Measurements from ENCODE around the gene TBC1D4.

Gene TBC1D4

DNA sequence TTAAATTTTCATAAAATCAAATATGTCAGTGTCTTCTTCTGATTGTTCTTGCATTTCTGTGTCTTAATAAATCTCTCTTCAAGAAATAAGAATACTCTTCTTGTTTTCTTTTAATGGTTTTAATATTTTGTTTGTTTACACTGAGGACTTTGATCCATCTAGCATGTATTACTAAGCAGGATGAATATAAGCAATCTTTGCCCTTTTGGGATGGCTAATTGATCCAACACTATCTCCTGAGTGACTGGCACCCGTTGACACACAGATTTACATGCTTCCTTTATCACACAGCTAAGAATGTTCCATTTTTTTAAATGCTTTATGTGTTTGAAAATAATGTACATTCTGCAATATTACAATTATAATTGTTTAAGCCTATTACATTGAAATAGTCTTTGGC is 134.5 kb downstream of the TBC1D4 start:
- Histone ChIP-seq H3K9ac (ENCODE audit: low read length) (no peak overlapping the region), H3K4me3 (ENCODE audit: low read length) (no peak overlapping the region), H3K9me3 (replicated peaks; ENCODE audit: insufficient read depth, low read length) (no peaks in the 10 kb centered on the region), H3K4me2 (ENCODE audit: low read depth, low read length) (no peak overlapping the region), H3K27me3 (replicated peaks; ENCODE audit: insufficient read depth, low read length) (no peaks in the 10 kb centered on the region), H3K27ac (ENCODE audit: low read length) (no peak overlapping the region), H3K79me2 (ENCODE audit: low read length) (no peaks in the 10 kb centered on the region), H4K20me1 (ENCODE audit: insufficient read depth, low read length) (no peaks in the 10 kb centered on the region), H2AFZ (ENCODE audit: low read length) (no peak overlapping the region), H3K36me3 (replicated peaks; ENCODE audit: insufficient read depth, low read length) (no peaks in the 10 kb centered on the region), H3F3A (ENCODE audit: insufficient read depth, low read length) (no peaks in the 10 kb centered on the region), H3K9me2 (replicated peaks; ENCODE audit: insufficient read depth, low read length) (no peaks in the 10 kb centered on the region), H3K4me1 (ENCODE audit: low read length) (no peaks in the 10 kb centered on the region)
- TF ChIP-seq, protein P1, sequence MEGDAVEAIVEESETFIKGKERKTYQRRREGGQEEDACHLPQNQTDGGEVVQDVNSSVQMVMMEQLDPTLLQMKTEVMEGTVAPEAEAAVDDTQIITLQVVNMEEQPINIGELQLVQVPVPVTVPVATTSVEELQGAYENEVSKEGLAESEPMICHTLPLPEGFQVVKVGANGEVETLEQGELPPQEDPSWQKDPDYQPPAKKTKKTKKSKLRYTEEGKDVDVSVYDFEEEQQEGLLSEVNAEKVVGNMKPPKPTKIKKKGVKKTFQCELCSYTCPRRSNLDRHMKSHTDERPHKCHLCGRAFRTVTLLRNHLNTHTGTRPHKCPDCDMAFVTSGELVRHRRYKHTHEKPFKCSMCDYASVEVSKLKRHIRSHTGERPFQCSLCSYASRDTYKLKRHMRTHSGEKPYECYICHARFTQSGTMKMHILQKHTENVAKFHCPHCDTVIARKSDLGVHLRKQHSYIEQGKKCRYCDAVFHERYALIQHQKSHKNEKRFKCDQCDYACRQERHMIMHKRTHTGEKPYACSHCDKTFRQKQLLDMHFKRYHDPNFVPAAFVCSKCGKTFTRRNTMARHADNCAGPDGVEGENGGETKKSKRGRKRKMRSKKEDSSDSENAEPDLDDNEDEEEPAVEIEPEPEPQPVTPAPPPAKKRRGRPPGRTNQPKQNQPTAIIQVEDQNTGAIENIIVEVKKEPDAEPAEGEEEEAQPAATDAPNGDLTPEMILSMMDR (IDR thresholded peaks at IDR 0.05; ENCODE audit: low read length): no peak
- TF ChIP-seq EZH2 (optimal IDR thresholded peaks at IDR 0.05; ENCODE audit: low read depth, low read length): no peak
- no peak for TF ChIP-seq EZH2phosphoT487 (IDR thresholded peaks at IDR 0.05; ENCODE audit: low read length)
- DNase-seq: no peak

DNA sequence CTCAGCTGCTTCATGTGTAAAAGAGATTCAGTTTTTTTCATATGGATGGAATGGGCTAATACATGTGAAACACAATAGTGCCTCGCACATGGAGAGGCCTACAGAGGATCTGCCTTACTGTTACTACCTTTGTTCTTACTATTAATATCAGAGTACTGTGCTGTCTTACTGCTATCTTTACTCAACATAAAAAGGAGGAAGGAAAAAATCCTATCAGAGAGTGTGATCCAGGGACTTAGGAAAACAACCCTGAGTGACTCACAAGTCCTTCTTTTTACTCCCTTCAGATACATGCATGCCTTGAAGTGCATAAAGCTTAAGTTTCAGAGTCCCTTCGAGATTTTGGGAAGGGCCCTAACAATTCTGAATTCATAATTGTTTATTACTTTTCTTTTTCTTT is 136.8 kb downstream of the TBC1D4 start:
- Histone ChIP-seq H3K9ac (ENCODE audit: low read length) (no peak overlapping the region), H4K20me1 (ENCODE audit: insufficient read depth, low read length) (no peaks in the 10 kb centered on the region), H3K9me2 (replicated peaks; ENCODE audit: insufficient read depth, low read length) (no peaks in the 10 kb centered on the region), H3K9me3 (replicated peaks; ENCODE audit: insufficient read depth, low read length) (no peaks in the 10 kb centered on the region), H2AFZ (ENCODE audit: low read length) (no peak overlapping the region), H3K4me3 (ENCODE audit: low read length) (no peak overlapping the region), H3F3A (ENCODE audit: insufficient read depth, low read length) (no peaks in the 10 kb centered on the region), H3K79me2 (ENCODE audit: low read length) (no peaks in the 10 kb centered on the region), H3K36me3 (replicated peaks; ENCODE audit: insufficient read depth, low read length) (no peaks in the 10 kb centered on the region), H3K27ac (ENCODE audit: low read length) (no peak overlapping the region), H3K4me1 (ENCODE audit: low read length) (no peaks in the 10 kb centered on the region), H3K27me3 (replicated peaks; ENCODE audit: insufficient read depth, low read length) (no peaks in the 10 kb centered on the region), H3K4me2 (ENCODE audit: low read depth, low read length) (no peak overlapping the region)
- no peak for DNase-seq
- no peak for TF ChIP-seq EZH2 (optimal IDR thresholded peaks at IDR 0.05; ENCODE audit: low read depth, low read length)
- TF ChIP-seq, protein P1 (IDR thresholded peaks at IDR 0.05; ENCODE audit: low read length): no peak
- no peak for TF ChIP-seq EZH2phosphoT487 (IDR thresholded peaks at IDR 0.05; ENCODE audit: low read length)

DNA sequence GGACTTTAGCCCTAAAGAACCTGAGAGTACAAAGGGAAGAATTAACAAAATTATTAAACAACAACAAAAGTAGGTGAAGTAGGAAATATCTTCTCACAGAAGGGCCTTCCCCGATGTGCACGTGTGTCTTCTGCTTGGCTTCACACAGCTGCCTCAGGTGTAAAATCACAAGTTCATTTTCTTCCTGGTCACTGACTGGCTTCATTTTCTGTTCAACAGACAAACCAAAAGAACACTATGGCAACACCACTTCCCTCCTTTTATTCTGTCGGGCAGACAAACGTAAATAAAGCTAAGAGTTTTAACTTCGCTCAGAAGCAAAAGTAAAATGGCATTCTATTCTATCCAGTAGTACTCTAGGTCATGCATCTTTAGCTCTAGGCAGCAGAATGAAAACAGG is 140.9 kb downstream of the TBC1D4 start:
- no peak overlapping the region for H3K9ac ChIP-seq (ENCODE audit: low read length)
- H3K27me3 ChIP-seq (replicated peaks; ENCODE audit: insufficient read depth, low read length): no peaks in the 10 kb centered on the region
- no peak overlapping the region for H3K4me2 ChIP-seq (ENCODE audit: low read depth, low read length)
- no peaks in the 10 kb centered on the region for H3K9me3 ChIP-seq (replicated peaks; ENCODE audit: insufficient read depth, low read length)
- H4K20me1 ChIP-seq (ENCODE audit: insufficient read depth, low read length): no peaks in the 10 kb centered on the region
- no peak overlapping the region for H3K4me3 ChIP-seq (ENCODE audit: low read length)
- H3K36me3 ChIP-seq (replicated peaks; ENCODE audit: insufficient read depth, low read length): no peaks in the 10 kb centered on the region
- TF ChIP-seq, protein P1 (IDR thresholded peaks at IDR 0.05; ENCODE audit: low read length): no peak
- TF ChIP-seq EZH2 (optimal IDR thresholded peaks at IDR 0.05; ENCODE audit: low read depth, low read length) (no peak), EZH2phosphoT487 (IDR thresholded peaks at IDR 0.05; ENCODE audit: low read length) (no peak)
- H3K9me2 ChIP-seq (replicated peaks; ENCODE audit: insufficient read depth, low read length): no peaks in the 10 kb centered on the region
- H2AFZ ChIP-seq (ENCODE audit: low read length): no peak overlapping the region
- no peaks in the 10 kb centered on the region for H3F3A ChIP-seq (ENCODE audit: insufficient read depth, low read length)
- no peaks in the 10 kb centered on the region for H3K79me2 ChIP-seq (ENCODE audit: low read length)
- no peak for DNase-seq
- H3K27ac ChIP-seq (ENCODE audit: low read length): no peak overlapping the region
- no peaks in the 10 kb centered on the region for H3K4me1 ChIP-seq (ENCODE audit: low read length)
